SK-N-MC (cell line): ENCODE measurements around the gene SHC3.

Experiments
- EZH2 ChIP-seq: fragments of 200-600 bp; sonication (generic); IDR thresholded peaks from one replicate; pipeline ENCODE4 v1.6.1; 2017; ENCODE audit warnings: antibody characterized with exemption
- FOXP2 ChIP-seq: optimal IDR thresholded peaks from 2 replicates; pipeline ENCODE3; 2011; ENCODE audit warnings: mild to moderate bottlenecking, moderate library complexity; ENCODE audit not compliant: insufficient read depth; ENCODE audit errors: extremely low read length, control extremely low read depth
- POLR2AphosphoS5 ChIP-seq: IDR thresholded peaks from 2 replicates; pipeline ENCODE4 v1.6.1; 2012; ENCODE audit warnings: mild to moderate bottlenecking, low read depth, low read length, borderline replicate concordance

DNA sequence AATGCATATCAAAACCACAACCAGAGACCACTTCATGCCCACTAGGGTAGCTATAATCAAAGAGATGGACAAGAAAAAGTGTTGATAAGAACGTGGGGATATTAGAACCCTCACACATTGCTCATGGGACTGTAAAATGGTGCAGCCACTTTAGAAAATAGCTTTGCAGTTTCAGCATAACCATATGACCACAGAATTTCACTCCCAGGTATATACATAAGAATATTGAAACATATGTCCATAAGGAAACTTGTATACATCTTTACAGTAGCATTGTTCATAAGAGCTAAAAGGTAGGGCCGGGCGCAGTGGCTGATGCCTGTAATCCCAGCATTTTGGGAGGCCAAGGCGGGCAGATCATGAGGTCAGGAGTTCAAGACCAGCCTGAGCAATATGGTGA, 131.0 kb downstream of the SHC3 start:
- TF ChIP-seq POLR2AphosphoS5 (no peak), EZH2 (no peak), FOXP2 (no peak)
